Ishikawa (cell line): ENCODE results near the gene SLC6A16.

Experiments used
- CEBPB ChIP-seq: IDR thresholded peaks from 2 replicates; pipeline ENCODE4 v1.6.1; 2012
- CREB1 ChIP-seq: IDR thresholded peaks from 2 replicates; pipeline ENCODE4 v1.6.1; 2012; ENCODE audit warnings: low read depth
- EGR1 ChIP-seq: IDR thresholded peaks from 2 replicates; pipeline ENCODE4 v1.6.1; 2012
- EP300 ChIP-seq: IDR thresholded peaks from 2 replicates; pipeline ENCODE4 v1.6.1; 2012; ENCODE audit warnings: borderline replicate concordance
- FOXM1 ChIP-seq: IDR thresholded peaks from 2 replicates; pipeline ENCODE4 v1.6.1; 2012; ENCODE audit warnings: low read depth, borderline replicate concordance
- NFIC ChIP-seq: IDR thresholded peaks from 2 replicates; pipeline ENCODE4 v1.6.1; 2012
- RAD21 ChIP-seq: IDR thresholded peaks from 2 replicates; pipeline ENCODE4 v1.6.1; 2012; ENCODE audit warnings: low read depth
- REST ChIP-seq: IDR thresholded peaks from 2 replicates; pipeline ENCODE4 v1.6.1; 2012; ENCODE audit warnings: low read depth, mild to moderate bottlenecking
- TAF1 ChIP-seq: IDR thresholded peaks from 2 replicates; pipeline ENCODE4 v1.6.1; 2012; ENCODE audit warnings: low read depth, mild to moderate bottlenecking
- TCF12 ChIP-seq: IDR thresholded peaks from 2 replicates; pipeline ENCODE4 v1.6.1; 2012; ENCODE audit warnings: low read depth
- TEAD4 ChIP-seq: IDR thresholded peaks from 2 replicates; pipeline ENCODE4 v1.6.1; 2012
- YY1 ChIP-seq: IDR thresholded peaks from 2 replicates; pipeline ENCODE4 v1.6.1; 2012; ENCODE audit warnings: low read depth
- ZBTB7A ChIP-seq: IDR thresholded peaks from 2 replicates; pipeline ENCODE4 v1.6.1; 2012; ENCODE audit warnings: low read depth
- TF ChIP-seq, protein P1 (sequence below): IDR thresholded peaks from 2 replicates; pipeline ENCODE4 v1.6.1; 2012
- TF ChIP-seq, protein P2 (sequence below): IDR thresholded peaks from 2 replicates; pipeline ENCODE4 v1.6.1; 2012

SLC6A16 gene

GRCh38 chr19:49342291-49342721 is 17.3 kb upstream of the SLC6A16 start:
- TF ChIP-seq, protein P1, sequence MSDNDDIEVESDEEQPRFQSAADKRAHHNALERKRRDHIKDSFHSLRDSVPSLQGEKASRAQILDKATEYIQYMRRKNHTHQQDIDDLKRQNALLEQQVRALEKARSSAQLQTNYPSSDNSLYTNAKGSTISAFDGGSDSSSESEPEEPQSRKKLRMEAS = no peak
- no peak for TF ChIP-seq FOXM1
- no peak for TF ChIP-seq EP300
- no peak for TF ChIP-seq TCF12
- TF ChIP-seq NFIC = no peak
- no peak for TF ChIP-seq TAF1
- no peak for TF ChIP-seq CREB1
- no peak for TF ChIP-seq CEBPB
- TF ChIP-seq REST = no peak
- TF ChIP-seq, protein P2, sequence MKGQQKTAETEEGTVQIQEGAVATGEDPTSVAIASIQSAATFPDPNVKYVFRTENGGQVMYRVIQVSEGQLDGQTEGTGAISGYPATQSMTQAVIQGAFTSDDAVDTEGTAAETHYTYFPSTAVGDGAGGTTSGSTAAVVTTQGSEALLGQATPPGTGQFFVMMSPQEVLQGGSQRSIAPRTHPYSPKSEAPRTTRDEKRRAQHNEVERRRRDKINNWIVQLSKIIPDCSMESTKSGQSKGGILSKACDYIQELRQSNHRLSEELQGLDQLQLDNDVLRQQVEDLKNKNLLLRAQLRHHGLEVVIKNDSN = no peak
- no peak for TF ChIP-seq EGR1
- TF ChIP-seq TEAD4 = no peak

DNA sequence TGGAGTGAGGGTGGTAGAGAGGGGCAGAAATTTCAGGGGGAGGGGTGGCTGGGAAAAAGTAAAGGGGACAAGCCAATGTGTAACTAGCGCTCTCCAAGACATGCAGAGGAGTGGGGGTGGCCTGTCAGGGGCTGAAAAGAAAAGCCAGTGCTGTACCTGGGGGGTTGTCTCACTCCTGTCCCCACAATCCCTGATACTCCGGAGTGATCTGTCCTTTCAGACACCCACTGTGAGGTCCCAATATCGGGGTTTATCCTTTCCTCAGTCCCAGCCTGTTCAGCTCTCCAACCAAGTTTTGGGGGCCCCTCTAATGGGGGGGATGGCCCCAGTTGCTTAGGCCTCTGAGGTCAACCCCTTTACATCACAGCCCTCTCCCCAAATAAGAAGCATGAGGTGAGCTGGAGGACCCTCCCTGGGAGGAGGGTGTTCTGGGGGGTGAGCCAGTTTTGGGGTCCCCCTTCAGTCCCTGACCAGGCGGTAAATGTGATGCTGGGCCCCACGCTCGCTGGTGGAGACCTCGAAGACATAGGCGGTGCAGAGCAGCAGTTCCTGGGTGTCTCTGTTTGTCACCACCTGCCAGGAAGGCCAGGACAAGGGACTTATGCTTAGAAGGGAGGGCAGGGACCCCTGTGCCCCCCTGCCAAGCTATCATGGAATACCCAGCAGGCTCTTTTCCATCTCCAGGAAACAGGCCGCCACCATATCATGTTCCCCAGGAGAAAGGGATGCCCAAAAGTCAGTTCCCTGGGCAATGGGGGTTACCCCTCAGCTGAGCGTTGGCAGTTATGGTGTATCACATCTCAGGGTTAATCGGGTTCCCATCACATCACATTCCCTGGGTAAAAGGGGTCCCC is 16.1 kb upstream of the SLC6A16 start:
- TF ChIP-seq EGR1 = no peak

GRCh38 chr19:49340069-49340864 is 15.3 kb upstream of the SLC6A16 start:
- TF ChIP-seq, protein P1 = no peak
- TF ChIP-seq, protein P2 = no peak
- TF ChIP-seq CEBPB = no peak
- no peak for TF ChIP-seq EP300

DNA sequence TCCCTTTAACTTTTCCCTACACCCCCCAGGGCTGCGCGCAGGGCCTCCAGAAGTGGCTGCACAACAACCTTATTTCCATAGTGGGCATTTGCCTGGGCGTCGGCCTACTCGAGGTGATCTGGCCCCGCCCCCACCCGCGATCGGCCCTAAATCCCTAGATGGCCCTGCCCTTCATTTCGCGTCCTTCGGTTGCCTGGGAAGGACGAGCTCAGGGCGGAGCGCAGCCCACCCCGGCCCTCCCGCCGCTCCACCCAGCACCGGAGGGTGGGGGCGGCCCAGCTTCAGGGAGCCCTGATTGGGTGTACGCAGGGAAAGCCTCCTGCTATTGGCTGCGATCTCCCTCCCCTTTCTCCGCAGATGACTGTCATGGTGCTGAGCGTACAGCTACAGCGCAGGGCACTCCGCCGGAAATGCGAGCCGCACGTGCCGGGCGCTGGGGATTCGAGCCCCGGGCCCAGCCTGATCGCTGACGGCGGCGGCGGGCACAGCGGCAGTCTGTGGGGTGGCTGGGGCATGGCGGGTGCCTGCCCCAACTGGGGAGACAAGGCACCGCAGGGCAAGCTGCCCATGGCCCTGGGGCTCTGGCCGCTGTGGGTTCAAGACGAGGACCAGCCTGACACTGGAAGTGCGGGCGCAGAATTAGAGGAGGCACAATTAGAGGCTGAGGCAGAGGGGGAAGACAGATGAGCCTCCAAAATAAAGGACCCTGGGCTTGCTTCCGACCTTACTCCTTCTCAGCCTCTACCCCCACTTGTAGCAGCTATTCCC is 14.5 kb upstream of the SLC6A16 start:
- TF ChIP-seq ZBTB7A (peak; percentile 61; the same call in 1 of the 2 replicates), TCF12 (peak; percentile 74), FOXM1 (no peak), NFIC (no peak), RAD21 (no peak), CREB1 (0 out of 2 replicates have a peak, but pooled peaks have one; percentile 33), EGR1 (peak; percentile 37; the same call in 1 of the 2 replicates), YY1 (peak; percentile 84), EP300 (peak; percentile 44; the same call in 1 of the 2 replicates), REST (no peak), TAF1 (peak; percentile 34; the same call in 1 of the 2 replicates), TEAD4 (0 out of 2 replicates have a peak, but pooled peaks have one; percentile 35), CEBPB (no peak)
- TF ChIP-seq, protein P2 = peak; percentile 80
- TF ChIP-seq, protein P1 = peak; percentile 100
